ENCODE data around the gene MAPK11.

The MAPK11 gene

DNA sequence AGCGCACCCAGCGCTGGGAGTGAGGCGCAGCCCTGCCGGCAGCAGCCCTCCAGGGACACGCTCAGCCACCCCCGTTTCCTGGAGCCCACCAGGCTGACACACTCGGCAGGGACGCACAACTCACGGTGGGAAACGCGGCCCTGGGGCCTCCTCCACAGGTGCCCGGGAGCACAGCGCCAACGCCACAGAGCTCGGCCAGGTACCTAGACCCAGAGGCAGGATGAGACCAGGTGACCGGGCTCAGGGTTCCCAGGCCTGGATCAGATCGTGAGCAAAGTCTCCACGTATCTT, 43.4 kb downstream of the MAPK11 start:
- H4K20me1 ChIP-seq (ENCODE audit: insufficient read depth, low read length): no peaks in the 10 kb centered on the region
- no peak overlapping the region for H3K4me2 ChIP-seq (ENCODE audit: low read length)
- H3K4me3 ChIP-seq (ENCODE audit: low read length): no peak overlapping the region
- no peak overlapping the region for H3K27ac ChIP-seq (ENCODE audit: low read length)
- TF ChIP-seq CTCF (IDR thresholded peaks at IDR 0.05; ENCODE audit: low read depth, low read length) (no peak), EZH2phosphoT487 (IDR thresholded peaks at IDR 0.05; ENCODE audit: low read depth) (no peak)
- H3K4me1 ChIP-seq (ENCODE audit: low read length): no peaks in the 10 kb centered on the region
- no peaks in the 10 kb centered on the region for H3K9me3 ChIP-seq (ENCODE audit: insufficient read depth, low read length)
- H3K79me2 ChIP-seq (ENCODE audit: low read length): no peaks in the 10 kb centered on the region
- peaks cover 2% of the 10 kb centered on the region for H3K36me3 ChIP-seq (replicated peaks; ENCODE audit: low read depth, low read length)
- H3K27me3 ChIP-seq (ENCODE audit: low read depth, low read length): no peaks in the 10 kb centered on the region
- no peak overlapping the region for H3K9ac ChIP-seq (ENCODE audit: low read length)
- no peak overlapping the region for H2AFZ ChIP-seq (ENCODE audit: low read depth, low read length)

DNA sequence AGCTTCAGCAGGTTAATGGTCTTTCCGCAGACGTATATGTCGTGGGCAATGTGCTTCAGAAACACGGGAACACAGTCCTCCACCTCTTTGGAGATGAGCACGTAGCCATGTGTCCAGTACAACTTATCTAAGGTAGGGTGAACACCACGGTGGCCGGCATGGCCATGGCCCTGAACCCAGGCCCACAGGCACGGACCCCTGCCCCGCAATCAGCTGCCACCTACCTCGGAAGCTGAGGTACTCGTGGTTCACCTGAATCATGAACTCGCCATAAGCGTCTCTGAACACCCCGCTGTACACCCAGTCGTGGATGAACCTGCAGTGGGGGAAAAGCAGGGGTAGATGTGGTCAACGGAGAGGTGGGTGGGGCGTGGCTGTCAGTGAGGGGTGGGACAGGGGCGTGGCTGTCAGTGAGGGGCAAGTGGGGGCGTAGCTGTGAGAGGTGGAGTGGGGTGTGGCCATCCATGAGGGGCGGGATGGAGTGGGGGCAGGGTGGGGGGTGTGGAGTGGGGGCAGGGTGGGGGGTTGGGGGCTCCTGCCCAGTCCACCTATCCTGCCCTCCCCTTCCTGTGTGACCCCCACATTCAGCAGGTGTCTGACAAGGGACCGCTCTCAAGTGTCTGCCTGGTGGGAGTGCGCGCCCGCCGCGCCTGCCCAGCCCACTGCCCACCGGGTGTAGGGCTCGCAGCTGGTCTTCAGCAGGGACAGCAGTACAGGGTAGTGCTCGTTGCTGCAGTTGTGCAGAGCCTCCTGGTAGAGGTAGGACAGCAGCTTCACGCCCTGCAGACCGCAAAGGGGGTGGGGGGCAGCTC, 43.9 kb downstream of the MAPK11 start:
- no peaks in the 10 kb centered on the region for H3K9me3 ChIP-seq (ENCODE audit: insufficient read depth, low read length)
- no peaks in the 10 kb centered on the region for H3K79me2 ChIP-seq (ENCODE audit: low read length)
- no peaks in the 10 kb centered on the region for H3K4me1 ChIP-seq (ENCODE audit: low read length)
- H3K9ac ChIP-seq (ENCODE audit: low read length): no peak overlapping the region
- H3K27me3 ChIP-seq (ENCODE audit: low read depth, low read length): no peaks in the 10 kb centered on the region
- H4K20me1 ChIP-seq (ENCODE audit: insufficient read depth, low read length): no peaks in the 10 kb centered on the region
- no peak overlapping the region for H3K4me2 ChIP-seq (ENCODE audit: low read length)
- H3K27ac ChIP-seq (ENCODE audit: low read length): no peak overlapping the region
- no peak overlapping the region for H2AFZ ChIP-seq (ENCODE audit: low read depth, low read length)
- TF ChIP-seq CTCF (IDR thresholded peaks at IDR 0.05; ENCODE audit: low read depth, low read length): no peak
- no peak for TF ChIP-seq EZH2phosphoT487 (IDR thresholded peaks at IDR 0.05; ENCODE audit: low read depth)
- no peak overlapping the region for H3K4me3 ChIP-seq (ENCODE audit: low read length)
- peaks cover 2% of the 10 kb centered on the region for H3K36me3 ChIP-seq (replicated peaks; ENCODE audit: low read depth, low read length)

- Histone ChIP-seq H3K79me2 (ENCODE audit: low read length) (no peaks in the 10 kb centered on the region), H3K9ac (ENCODE audit: low read length) (no peak overlapping the region), H3K4me1 (ENCODE audit: low read length) (no peaks in the 10 kb centered on the region), H4K20me1 (ENCODE audit: insufficient read depth, low read length) (no peaks in the 10 kb centered on the region), H3K36me3 (replicated peaks; ENCODE audit: low read depth, low read length) (peaks cover 2% of the 10 kb centered on the region), H3K4me2 (ENCODE audit: low read length) (no peak overlapping the region), H2AFZ (ENCODE audit: low read depth, low read length) (no peak overlapping the region), H3K27ac (ENCODE audit: low read length) (no peak overlapping the region), H3K4me3 (ENCODE audit: low read length) (no peak overlapping the region), H3K27me3 (ENCODE audit: low read depth, low read length) (no peaks in the 10 kb centered on the region), H3K9me3 (ENCODE audit: insufficient read depth, low read length) (no peaks in the 10 kb centered on the region)
- no peak for TF ChIP-seq EZH2phosphoT487 (IDR thresholded peaks at IDR 0.05; ENCODE audit: low read depth)
- TF ChIP-seq CTCF (IDR thresholded peaks at IDR 0.05; ENCODE audit: low read depth, low read length): no peak
Observed at GRCh38 chr22:50225200-50225969, 44.8 kb downstream of the MAPK11 start.

- H2AFZ ChIP-seq (ENCODE audit: low read depth, low read length): no peak overlapping the region
- no peak overlapping the region for H3K9ac ChIP-seq (ENCODE audit: low read length)
- no peak for TF ChIP-seq CTCF (IDR thresholded peaks at IDR 0.05; ENCODE audit: low read depth, low read length)
- no peak for TF ChIP-seq EZH2phosphoT487 (IDR thresholded peaks at IDR 0.05; ENCODE audit: low read depth)
- peaks cover 4% of the 10 kb centered on the region for H3K36me3 ChIP-seq (replicated peaks; ENCODE audit: low read depth, low read length)
- H4K20me1 ChIP-seq (ENCODE audit: insufficient read depth, low read length): no peaks in the 10 kb centered on the region
- H3K27me3 ChIP-seq (ENCODE audit: low read depth, low read length): no peaks in the 10 kb centered on the region
- H3K4me2 ChIP-seq (ENCODE audit: low read length): no peak overlapping the region
- no peak overlapping the region for H3K4me3 ChIP-seq (ENCODE audit: low read length)
- no peaks in the 10 kb centered on the region for H3K9me3 ChIP-seq (ENCODE audit: insufficient read depth, low read length)
- H3K27ac ChIP-seq (ENCODE audit: low read length): no peak overlapping the region
- H3K4me1 ChIP-seq (ENCODE audit: low read length): no peaks in the 10 kb centered on the region
- no peaks in the 10 kb centered on the region for H3K79me2 ChIP-seq (ENCODE audit: low read length)
Observed at GRCh38 chr22:50224071-50224470, 46.1 kb downstream of the MAPK11 start.

Data from OCI-LY3 (cell line).